ENCODE measurements around the gene RHOT2.

The RHOT2 gene
- total RNA-seq, result 117 to 168 reads per million in 2 experiments

GRCh38 chr16:667780-668518, at the start of gene RHOT2:
Gene RHOT2, plus strand, starts transcription at chr16:668132. Its CDS starts 68 bp downstream, at chr16:668200.
- peak; percentile 75 for DNase-seq (ENCODE audit: low read depth)

GRCh38 chr16:619476-620100, 48.3 kb upstream of the RHOT2 start:
- DNase-seq (ENCODE audit: low read depth), result no peak

DNA sequence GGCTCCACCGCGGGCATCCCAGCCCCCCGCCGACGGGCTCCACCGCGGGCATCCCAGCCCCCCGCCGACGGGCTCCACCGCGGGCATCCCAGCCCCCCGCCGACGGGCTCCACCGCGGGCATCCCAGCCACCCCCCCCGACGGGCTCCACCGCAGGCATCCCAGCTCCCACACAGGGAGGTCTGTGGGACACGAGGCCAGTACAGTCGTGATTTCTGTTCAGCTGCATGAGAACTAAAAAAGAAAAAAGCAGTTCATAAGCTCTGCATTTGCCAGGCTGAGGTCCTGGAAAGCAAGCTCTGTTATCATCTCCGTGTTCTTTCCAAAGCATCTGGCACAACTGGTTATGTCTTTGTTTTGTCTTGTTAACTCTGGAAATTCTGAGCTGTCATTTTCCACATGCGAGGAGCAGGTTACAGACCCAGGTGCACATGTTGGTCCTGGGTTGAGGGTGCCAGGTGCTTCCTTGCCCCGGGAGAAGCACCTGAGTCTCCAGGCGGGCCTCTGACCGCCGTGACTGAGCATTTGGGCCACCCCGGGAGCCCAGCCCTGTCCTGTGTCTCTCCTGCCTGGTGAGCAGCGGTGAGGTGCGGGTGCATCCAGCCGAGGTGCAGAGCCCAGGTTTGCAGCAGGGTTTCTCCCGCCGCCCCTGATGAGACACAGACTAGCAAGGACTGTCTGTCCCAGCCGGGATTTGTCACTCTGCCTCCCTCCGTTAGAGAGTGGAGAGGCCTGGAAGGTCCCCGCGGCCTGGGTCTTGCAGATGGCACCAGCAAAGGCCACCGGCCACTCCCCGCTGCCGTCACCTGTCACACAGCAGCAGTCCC, 47.0 kb upstream of the RHOT2 start:
- no peak for DNase-seq (ENCODE audit: low read depth)

DNA sequence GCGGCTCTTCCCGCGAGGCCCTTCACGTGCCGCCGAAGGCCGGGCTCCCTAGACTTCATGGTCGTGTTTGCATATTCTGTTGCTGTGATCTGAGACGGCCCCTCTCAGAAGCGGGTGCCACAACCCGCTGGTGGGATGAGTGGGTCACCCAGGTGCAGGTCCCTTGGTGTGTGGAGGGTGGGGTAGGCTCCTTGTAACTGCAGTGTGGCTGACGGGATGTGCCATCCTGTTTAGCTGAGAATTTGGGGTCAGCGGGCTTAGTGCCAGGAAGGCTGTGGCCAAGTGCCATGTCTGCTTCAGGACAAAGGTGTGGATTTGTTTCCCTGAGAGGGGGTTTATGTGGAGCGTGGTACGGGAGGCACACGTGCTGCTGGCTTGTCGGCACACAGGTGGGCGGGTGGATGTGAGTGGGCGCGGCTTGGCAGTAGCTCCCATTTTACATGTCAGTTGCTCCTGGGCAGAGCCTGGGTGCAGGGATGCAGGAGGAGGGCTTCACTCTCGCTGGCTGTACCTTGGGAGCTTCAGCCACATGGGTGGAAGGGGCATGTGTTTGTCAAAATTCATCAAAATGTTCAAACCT, 46.3 kb upstream of the RHOT2 start:
- no peak for DNase-seq (ENCODE audit: low read depth)

- DNase-seq (ENCODE audit: low read depth), result no peak
Measured at GRCh38 chr16:622920-623280, 45.0 kb upstream of the RHOT2 start.

GRCh38 chr16:624526-625070, 43.3 kb upstream of the RHOT2 start:
- no peak for DNase-seq (ENCODE audit: low read depth)

GRCh38 chr16:625117-625976, 42.6 kb upstream of the RHOT2 start:
- no peak for DNase-seq (ENCODE audit: low read depth)

- no peak for DNase-seq (ENCODE audit: low read depth)
Measured at GRCh38 chr16:625977-626765, 41.8 kb upstream of the RHOT2 start.

DNA sequence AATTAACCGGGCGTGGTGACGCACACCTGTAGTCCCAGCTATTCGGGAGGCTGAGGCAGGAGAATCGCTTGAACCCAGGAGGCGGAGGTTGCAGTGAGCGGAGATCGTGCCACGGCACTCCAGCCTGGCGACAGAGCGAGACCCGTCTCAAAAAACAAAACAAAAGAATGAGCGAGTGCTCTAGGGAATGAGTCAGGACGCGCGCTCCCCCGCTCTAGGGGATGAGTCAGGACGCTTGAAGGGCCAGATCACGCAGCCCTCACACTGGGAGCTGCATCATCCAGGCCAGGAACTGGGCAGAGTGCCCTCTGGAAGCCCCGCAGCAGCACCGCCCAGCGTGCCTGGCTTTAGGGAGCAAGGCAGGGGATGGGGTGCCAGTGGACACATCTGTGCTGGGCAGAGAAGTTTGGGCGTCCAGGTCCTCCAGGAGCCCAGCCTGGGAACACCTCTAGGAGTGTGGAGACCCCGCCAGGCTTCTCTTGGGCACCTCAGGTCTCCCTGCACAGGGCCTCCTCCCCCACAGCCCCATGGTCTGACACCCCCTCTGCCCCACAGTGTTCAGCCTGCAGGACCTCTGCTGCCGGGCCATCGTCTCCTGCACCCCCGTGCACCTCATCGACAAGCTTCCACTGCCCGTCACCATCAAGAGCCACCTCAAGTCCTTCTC, 41.0 kb upstream of the RHOT2 start:
- no peak for DNase-seq (ENCODE audit: low read depth)

DNA sequence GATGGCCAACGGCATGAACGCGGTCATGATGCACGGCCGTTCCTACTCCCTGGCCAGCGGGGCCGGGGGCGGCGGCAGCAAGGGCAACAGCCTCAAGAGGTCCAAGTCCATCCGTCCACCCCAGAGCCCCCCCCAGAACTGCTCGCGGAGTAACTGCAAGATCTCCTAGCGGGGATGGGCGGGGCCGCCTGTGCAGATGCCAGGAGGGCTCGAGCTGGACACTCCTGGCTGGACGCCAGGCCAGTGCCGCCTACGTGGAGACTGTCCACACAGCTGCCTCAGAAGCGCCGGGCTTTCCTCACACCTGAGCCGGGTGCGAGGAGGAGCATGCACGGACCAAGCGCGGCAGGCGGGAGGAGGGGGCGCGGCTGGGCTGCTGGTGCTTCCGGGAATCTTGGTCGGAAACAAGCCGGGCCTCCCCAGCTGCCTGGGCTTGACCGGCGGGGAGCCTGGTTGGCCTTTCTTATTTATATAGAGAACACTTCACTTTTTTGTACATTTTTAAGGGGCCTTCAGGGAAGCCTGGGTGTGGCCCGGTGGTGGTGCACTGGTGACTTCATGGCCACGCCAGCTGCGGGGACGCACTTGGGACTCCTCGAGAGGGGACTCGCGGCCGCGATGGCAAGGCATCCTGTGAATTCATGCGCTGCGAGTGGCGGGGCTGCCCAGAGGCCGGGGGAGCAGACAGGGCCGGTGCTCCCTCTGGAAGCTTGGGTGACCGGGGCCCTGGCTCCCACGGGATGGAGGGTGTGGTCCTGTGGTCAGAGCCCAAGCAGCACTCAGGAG, 40.3 kb upstream of the RHOT2 start:
- DNase-seq (ENCODE audit: low read depth), result no peak

- DNase-seq (ENCODE audit: low read depth), result no peak
Measured at GRCh38 chr16:628321-629061, 39.4 kb upstream of the RHOT2 start.

DNA sequence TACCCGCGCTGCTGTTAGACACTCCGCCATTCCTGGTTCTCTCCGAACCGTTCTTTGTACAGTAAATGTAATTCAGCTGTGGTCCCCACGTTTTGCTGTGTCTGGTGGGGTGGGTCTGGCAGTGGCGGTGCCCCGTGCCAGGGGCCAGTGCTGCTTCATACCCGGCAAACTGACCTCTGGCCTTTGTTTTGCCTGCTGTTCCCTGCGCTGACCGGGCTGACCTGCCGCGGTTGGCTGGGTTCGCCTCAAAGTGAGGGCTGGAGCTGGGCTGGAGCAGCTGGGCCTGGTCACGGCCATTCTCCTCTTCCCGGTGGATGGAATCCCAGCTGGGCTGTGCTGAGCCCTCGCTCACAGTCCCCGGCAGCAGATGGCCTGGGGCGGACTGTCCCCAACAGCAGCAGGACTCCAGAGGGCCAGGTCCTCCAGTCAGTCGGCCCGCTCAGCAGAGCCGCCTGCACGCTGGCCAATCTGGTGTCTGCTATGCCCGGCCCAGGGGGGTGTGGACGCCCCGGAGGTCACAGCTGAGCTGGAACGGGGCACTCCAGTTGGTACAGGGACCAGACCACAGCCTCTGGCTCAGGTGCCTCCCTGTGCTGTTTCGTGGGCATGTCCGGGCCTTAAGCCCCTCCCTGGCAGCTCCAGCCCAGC, 38.6 kb upstream of the RHOT2 start:
- DNase-seq (ENCODE audit: low read depth), result no peak

DNA sequence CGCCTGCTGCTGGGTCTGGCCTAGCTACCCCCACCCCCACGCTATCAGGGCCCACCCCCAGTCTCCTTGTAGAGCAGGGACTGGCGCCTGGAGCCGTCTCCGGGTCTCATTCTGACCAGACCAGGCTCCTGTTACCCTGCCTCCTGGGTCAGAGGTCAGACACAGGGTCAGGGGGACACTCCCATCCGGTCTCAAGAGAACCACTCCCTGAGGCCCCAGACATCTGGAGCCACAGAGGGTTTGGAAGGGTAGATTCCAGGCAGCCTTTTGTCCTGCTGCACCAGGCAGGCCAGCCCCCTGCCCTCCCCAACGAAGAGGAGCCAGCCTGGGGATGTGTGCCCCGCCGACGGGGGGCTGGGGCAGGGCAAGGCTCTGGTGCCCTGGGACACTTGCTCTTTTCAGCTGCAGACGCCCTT, 38.1 kb upstream of the RHOT2 start:
- DNase-seq (ENCODE audit: low read depth), result no peak

DNA sequence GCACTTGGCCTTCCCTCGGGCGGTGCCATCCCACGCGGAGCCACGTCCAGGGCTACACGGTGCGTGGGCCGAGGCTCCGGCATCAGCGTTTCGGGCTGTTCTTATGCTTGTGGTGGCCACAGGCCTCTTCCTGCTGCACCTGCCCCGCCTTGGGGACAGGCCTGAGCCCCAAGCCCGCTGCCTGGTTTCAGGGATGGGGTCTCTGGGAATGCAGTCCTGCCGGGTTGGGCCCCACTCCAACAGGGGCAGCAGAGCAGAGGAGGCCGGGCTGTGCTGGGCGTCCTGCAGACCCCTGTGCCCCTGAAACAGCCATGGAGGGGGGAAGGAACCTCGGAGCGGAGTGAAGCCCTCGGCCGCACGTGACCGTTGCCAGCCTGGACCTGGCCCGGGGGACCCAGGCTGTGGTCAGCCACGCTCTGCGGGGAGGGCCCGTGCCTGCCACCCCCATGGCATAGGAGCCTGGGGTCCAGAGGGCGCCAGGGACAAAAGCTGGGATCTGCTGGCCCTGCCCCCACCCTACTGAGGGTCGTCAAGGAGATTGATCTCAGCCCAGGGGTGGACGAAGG, 37.6 kb upstream of the RHOT2 start:
- no peak for DNase-seq (ENCODE audit: low read depth)

GRCh38 chr16:630815-631405, 37.0 kb upstream of the RHOT2 start, which contains the start of gene WFIKKN1:
Gene WFIKKN1, plus strand, starts transcription at chr16:630985. Its CDS starts 269 bp downstream, at chr16:631254.
- no peak for DNase-seq (ENCODE audit: low read depth)

DNA sequence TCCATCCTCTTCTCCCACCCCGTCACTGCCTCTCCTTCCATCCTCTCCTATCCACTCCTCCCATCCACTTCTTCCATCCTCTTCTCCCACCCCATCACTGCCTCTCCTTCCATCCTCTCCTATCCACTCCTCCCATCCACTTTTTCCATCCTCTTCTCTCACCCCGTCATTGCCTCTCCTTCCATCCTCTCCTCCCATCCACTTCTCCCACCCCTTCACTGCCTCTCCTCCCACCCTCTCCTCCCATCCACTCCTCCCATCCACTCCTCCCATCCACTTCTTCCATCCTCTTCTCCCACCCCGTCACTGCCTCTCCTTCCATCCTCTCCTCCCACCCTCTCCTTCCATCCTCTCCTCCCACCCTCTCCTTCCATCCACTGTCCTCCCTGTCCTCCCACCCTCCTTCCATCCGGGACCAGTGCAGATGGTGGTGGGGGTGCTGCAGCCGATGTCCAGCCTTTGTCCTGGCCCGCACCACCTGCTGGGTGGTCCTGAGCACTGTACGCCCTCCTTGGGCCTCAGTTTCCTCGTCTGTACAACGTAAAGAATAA, 36.0 kb upstream of the RHOT2 start:
- no peak for DNase-seq (ENCODE audit: low read depth)
